GM12878 (cell line): Measurements from ENCODE around the gene TMEM214. TPM values are rescaled to one million over a fixed set of nuclear protein-coding genes. Genes with fewer than 3 reads are reported as not detected.
A peak's percentile ranks its signal among the peaks of the same experiment; 100 is the strongest.

Experiments used
- ATAC-seq: fragments of 200-7000 bp; cut with Tn5 transposase; 3 replicates; pipeline ENCODE4 v1.9.1; 2020; ENCODE audit warnings: mild to moderate bottlenecking, moderate library complexity
- BruUV-seq: library from RNA; stranded (reverse); fragments of 400-500 nt; replicated peaks from 2 replicates; lab custom pipeline; 2021; lab: Mats Ljungman, UMichigan
- CTCF ChIA-PET: fragments of 300-600 bp; sonication (Branson Sonifier 250); formaldehyde crosslinking; extraction: SDS; loops from one replicate; lab custom pipeline; 2021; ENCODE audit warnings: inconsistent platforms; lab: Yijun Ruan, JAX
- POLR2A ChIA-PET: fragments of 350-600 bp; formaldehyde crosslinking; extraction: SDS; loops from one replicate; lab custom pipeline; 2021; ENCODE audit warnings: inconsistent platforms; lab: Charles Lee
- RAD21 ChIA-PET: fragments of 300-600 bp; sonication (Branson Sonifier 250); formaldehyde crosslinking; loops from one replicate; lab custom pipeline; 2023; ENCODE audit warnings: antibody characterized with exemption; ENCODE audit not compliant: unreplicated experiment; lab: Charles Lee
- SMC1A ChIA-PET: fragments of 300-600 bp; sonication (Branson Sonifier 250); formaldehyde crosslinking; loops from one replicate; lab custom pipeline; 2023; ENCODE audit not compliant: unreplicated experiment, uncharacterized antibody; lab: Charles Lee
- DNase-seq: peaks from one replicate; pipeline ENCODE4 v3.0.0-alpha.2; 2011; ENCODE audit warnings: low read depth, low spot score
- FAIRE-seq: peaks from 3 replicates; lab custom pipeline; 2011; peaks lifted over from hg19 to GRCh38; lab: Jason Lieb, UNC
- H2AFZ ChIP-seq: 2 replicates; pipeline ENCODE4 v1.6.0; 2011; ENCODE audit warnings: low read depth, low read length, control low read depth; ENCODE audit not compliant: control insufficient read depth
- H3K27ac ChIP-seq: 2 replicates; pipeline ENCODE4 v1.5.1; 2011; ENCODE audit warnings: control low read depth; ENCODE audit not compliant: control insufficient read depth, insufficient read depth
- H3K27me3 ChIP-seq, 2 experiments: replicated peaks in 1 of 2; 2 replicates each; pipeline versions ENCODE4 v1.6.0 to v1.6.1; 2011; ENCODE audit warnings: low read length in 1 of 2; ENCODE audit not compliant: control insufficient read depth in 2 of 2, insufficient read depth in 2 of 2
- H3K36me3 ChIP-seq, 2 experiments: 2 replicates each; pipeline ENCODE4 v1.5.1; 2011; ENCODE audit warnings: low read length in 1 of 2; ENCODE audit not compliant: control insufficient read depth in 2 of 2, insufficient read depth in 2 of 2
- H3K4me1 ChIP-seq: 2 replicates; pipeline ENCODE4 v1.6.1; 2011; ENCODE audit warnings: mild to moderate bottlenecking, low read length, moderate library complexity, mixed read lengths; ENCODE audit not compliant: control insufficient read depth, insufficient read depth
- H3K4me2 ChIP-seq: 2 replicates; pipeline ENCODE4 v1.6.0; 2011; ENCODE audit warnings: control low read depth; ENCODE audit not compliant: control insufficient read depth, insufficient read depth
- H3K4me3 ChIP-seq: fragments of 200-600 bp; sonication (generic); 2 replicates; pipeline ENCODE4 v1.5.1; 2016
- H3K79me2 ChIP-seq: 2 replicates; pipeline ENCODE4 v1.6.0; 2011; ENCODE audit warnings: low read length; ENCODE audit not compliant: control insufficient read depth, insufficient read depth
- H3K9ac ChIP-seq: 2 replicates; pipeline ENCODE4 v1.8.0; 2011; ENCODE audit warnings: low read length, control low read depth, mixed read lengths; ENCODE audit not compliant: control insufficient read depth, insufficient read depth
- H3K9me3 ChIP-seq: replicated peaks from 3 replicates; pipeline ENCODE4 v1.5.1; 2011; ENCODE audit warnings: mild to moderate bottlenecking, low read length; ENCODE audit not compliant: control insufficient read depth, insufficient read depth
- H4K20me1 ChIP-seq: 2 replicates; pipeline ENCODE4 v1.6.0; 2011; ENCODE audit not compliant: control insufficient read depth, insufficient read depth
- ASH2L ChIP-seq: fragments of 300-600, 200-600 bp; sonication (generic); IDR thresholded peaks from 2 replicates; pipeline ENCODE4 v1.6.1; 2017; ENCODE audit warnings: low read depth, mild to moderate bottlenecking, borderline replicate concordance
- BMI1 ChIP-seq: fragments of 450-650 bp; IDR thresholded peaks from 2 replicates; pipeline ENCODE4 v1.6.1; 2016; ENCODE audit warnings: mild to moderate bottlenecking, moderate library complexity, borderline replicate concordance
- CEBPB ChIP-seq, 2 experiments: fragments of 150-350 bp in 1 of 2; IDR thresholded peaks; 2 replicates each; pipeline ENCODE4 v1.6.1; 2012 to 2014; ENCODE audit warnings: low read depth in 2 of 2, low read length in 2 of 2, borderline replicate concordance in 1 of 2, inconsistent platforms in 1 of 2
- CREB1 ChIP-seq: IDR thresholded peaks from 2 replicates; pipeline ENCODE4 v1.6.1; 2012; ENCODE audit warnings: low read depth, mild to moderate bottlenecking, inconsistent platforms
- DPF2 ChIP-seq: fragments of 450-650 bp; IDR thresholded peaks from 2 replicates; pipeline ENCODE4 v1.6.1; 2017; ENCODE audit warnings: mild to moderate bottlenecking
- EGR1 ChIP-seq, 2 experiments: IDR thresholded peaks; 1 replicate in 1 of 2; 2 replicates in 1 of 2; pipeline ENCODE4 v1.6.1; 2011 to 2012; ENCODE audit warnings: low read depth in 2 of 2, low read length in 2 of 2, borderline replicate concordance in 1 of 2, mild to moderate bottlenecking in 1 of 2, moderate library complexity in 1 of 2
- GABPA ChIP-seq: IDR thresholded peaks from 2 replicates; pipeline ENCODE4 v1.6.1; 2014; ENCODE audit warnings: antibody characterized with exemption, low read depth, mild to moderate bottlenecking, inconsistent platforms
- GATAD2B ChIP-seq: fragments of 450-650 bp; conservative IDR thresholded peaks from 2 replicates; pipeline ENCODE4 v1.6.1; 2017; ENCODE audit warnings: low read depth, mild to moderate bottlenecking, moderate library complexity
- IKZF1 ChIP-seq: fragments of 450-650 bp; conservative IDR thresholded peaks from 2 replicates; pipeline ENCODE4 v1.6.1; 2017; ENCODE audit warnings: antibody characterized with exemption, mild to moderate bottlenecking
- JUNB ChIP-seq: IDR thresholded peaks from 2 replicates; pipeline ENCODE4 v1.6.1; 2016; ENCODE audit warnings: antibody characterized with exemption, mild to moderate bottlenecking
- LARP7 ChIP-seq: fragments of 450-650 bp; IDR thresholded peaks from 2 replicates; pipeline ENCODE4 v1.6.1; 2017; ENCODE audit warnings: mild to moderate bottlenecking
- NR2F1 ChIP-seq: fragments of 450-650 bp; conservative IDR thresholded peaks from 2 replicates; pipeline ENCODE4 v1.6.1; 2017; ENCODE audit warnings: mild to moderate bottlenecking
- POLR2A ChIP-seq: IDR thresholded peaks from 2 replicates; pipeline ENCODE4 v1.6.1; 2011; ENCODE audit warnings: low read depth, mild to moderate bottlenecking, low read length
- POU2F2 ChIP-seq: IDR thresholded peaks from 3 replicates; pipeline ENCODE4 v1.6.1; 2011; ENCODE audit warnings: low read depth, mild to moderate bottlenecking, low read length, borderline replicate concordance
- RCOR1 ChIP-seq: conservative IDR thresholded peaks from 2 replicates; pipeline ENCODE4 v1.6.1; 2012; ENCODE audit warnings: low read depth, low read length, improper control_type of control experiment
- SMC3 ChIP-seq: IDR thresholded peaks from 2 replicates; pipeline ENCODE4 v1.6.1; 2011; ENCODE audit warnings: low read length, improper control_type of control experiment, borderline replicate concordance
- USF1 ChIP-seq: IDR thresholded peaks from 2 replicates; pipeline ENCODE4 v1.6.1; 2011; ENCODE audit warnings: borderline replicate concordance, low read depth, mild to moderate bottlenecking, moderate library complexity, mixed read lengths, low read length; ENCODE audit not compliant: insufficient read depth; ENCODE audit errors: extremely low read length
- ZNF384 ChIP-seq: IDR thresholded peaks from 2 replicates; pipeline ENCODE4 v1.6.1; 2012; ENCODE audit warnings: low read depth, mild to moderate bottlenecking, low read length, improper control_type of control experiment, borderline replicate concordance
- WGBS: methylation state at CpG from one replicate; pipeline ENCODE4 v1.1.6; 2016; ENCODE audit warnings: low lambda C conversion rate; ENCODE audit not compliant: insufficient replicate concordance, insufficient coverage; ENCODE audit errors: missing lambda C conversion rate; 5-methylcytosine and 5-hydroxymethylcytosine counted together
- in situ Hi-C: fragments of 300-500 bp; cut with MboI; formaldehyde crosslinking; loops from 9 replicates; pipeline ENCODE4 v1.14.3; 2018; ENCODE audit warnings: mixed read lengths
- intact Hi-C: fragments of 100-400 bp; cut with micrococcal nuclease; formaldehyde crosslinking; loops from one replicate; pipeline ENCODE4 v1.14.2; 2022; ENCODE audit not compliant: unreplicated experiment
- polyA plus RNA-seq, 11 experiments: library from polyadenylated mRNA; depleted of rRNA in 4 of 11; unstranded in 6 of 11; stranded (reverse) in 5 of 11; fragments of >200 nt; fragmentation: Nextera tagmentation in 4 of 11; fragmentation: Illumina TruSeq in 1 of 11; extraction: Ambion mirVana in 4 of 11; extraction: Trizol in 1 of 11; gene quantifications; 1 replicate in 1 of 11; 2 replicates in 10 of 11; pipeline versions ENCODE4 v1.2.1 to v1.2.3, GENCODE V29; 2011 to 2016; ENCODE audit warnings: inconsistent platforms in 2 of 11, missing spikeins in 2 of 11, low read depth in 1 of 11
- total RNA-seq, 4 experiments: library from RNA; depleted of rRNA in 3 of 4; stranded (reverse); fragments of >200 nt in 3 of 4; fragmentation: Illumina TruSeq in 1 of 4; extraction: Trizol in 1 of 4; gene quantifications; 2 replicates each; pipeline versions ENCODE4 v1.2.1 to v1.2.3, GENCODE V29; 2013 to 2021
- TF ChIP-seq, protein P1 (sequence below): IDR thresholded peaks from 2 replicates; pipeline ENCODE4 v1.6.1; 2012; ENCODE audit warnings: low read length, inconsistent platforms
- TF ChIP-seq, protein P2 (sequence below): IDR thresholded peaks from 2 replicates; pipeline ENCODE4 v1.6.1; 2012; ENCODE audit warnings: low read depth, low read length, improper control_type of control experiment

The TMEM214 gene
- total and polyA plus RNA-seq, 10 of the 15 experiments (the other 5 are each of a cell fraction or from before 2014, with no cell fraction given) = 10.4 to 79.2 (median 45.0) TPM

DNA sequence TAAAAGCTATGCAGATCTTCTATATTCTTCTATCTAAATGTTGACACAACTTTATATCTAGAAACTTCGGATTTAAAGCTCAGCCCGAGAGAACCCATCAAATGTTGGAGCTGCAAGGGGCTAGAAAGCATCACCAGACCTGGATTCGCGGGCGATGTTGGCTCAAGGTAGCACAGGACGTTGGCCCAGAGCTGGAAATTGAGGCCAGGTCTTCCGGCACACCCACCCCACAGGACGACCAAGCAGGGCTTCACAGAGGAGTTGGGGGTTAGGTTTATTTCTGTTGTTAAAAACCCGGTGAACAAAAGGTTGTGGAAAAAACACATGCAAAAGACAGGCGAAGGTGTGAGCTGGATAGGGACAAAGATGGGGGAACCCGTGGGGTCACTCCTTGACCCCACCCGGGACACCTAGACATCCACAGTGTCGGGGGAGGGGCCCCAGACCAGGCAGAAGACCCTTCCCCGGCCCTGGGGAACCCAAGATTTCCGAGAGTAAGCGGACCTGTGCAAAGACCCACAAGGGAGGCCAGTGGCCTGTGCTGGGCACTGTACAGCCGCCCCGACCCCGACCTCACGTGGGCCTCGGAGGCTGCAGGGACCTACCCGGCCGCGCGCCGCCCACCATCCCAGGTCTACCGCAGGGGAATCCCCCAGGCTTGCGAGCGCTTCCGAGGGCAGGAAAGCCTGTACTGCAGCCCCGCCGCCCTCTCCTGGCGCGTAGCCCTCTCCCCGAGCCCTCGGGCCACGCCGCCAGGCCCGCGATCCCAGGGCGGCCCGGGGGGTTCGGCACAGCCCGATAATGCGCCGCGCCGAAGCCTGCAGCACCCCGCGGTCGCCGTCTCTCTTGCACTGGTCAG lies 16.9 kb downstream of the TMEM214 start:
- Histone ChIP-seq H4K20me1 (no peaks in the 10 kb centered on the region), H3K9ac (peak overlapping the region; percentile 87), H3K9me3 (no peaks in the 10 kb centered on the region), H3K4me1 (peaks cover 9% of the 10 kb centered on the region), H3K4me3 (peak overlapping the region; percentile 99), H3K27ac (peak overlapping the region; percentile 81), H2AFZ (peak overlapping the region; percentile 89), H3K36me3 (peaks cover 0 to 5% of the 10 kb centered on the region in 2 experiments; a peak in 1 of 4 replicates), H3K27me3 (no peaks in the 10 kb centered on the region), H3K4me2 (peak overlapping the region; percentile 89), H3K79me2 (0 out of 2 replicates have a peak, but pooled peaks cover 1% of the 10 kb centered on the region)
- ChIA-PET SMC1A (interaction anchor here (0.6 to 3.1 kb wide), 10 partner anchors 8 to 320 kb away, joined by 3 to 33 read pairs (median 8); partner anchors contain the start of genes EIF2B4, KHK, OST4 and TMEM214), POLR2A (interaction anchor here (0.6 to 8.9 kb wide), 8 partner anchors 9 to 36 kb away, joined by 3 to 139 read pairs (median 21); partner anchors contain the start of genes KHK and OST4), CTCF (interaction anchor here (0.5 to 3.5 kb wide), 12 partner anchors 10 to 161 kb away, joined by 3 to 28 read pairs (median 8); partner anchors contain the start of genes KHK, OST4 and TMEM214), RAD21 (interaction anchor here (0.7 to 3.4 kb wide), 12 partner anchors 9 to 163 kb away, joined by 3 to 31 read pairs (median 6); partner anchors contain the start of genes KHK, OST4 and SLC5A6)
- 14% methylated on average over 51 of the region's 52 CpGs for WGBS
- DNase-seq = no peak
- no peak for FAIRE-seq
- in situ Hi-C loops = no loop called here
- intact Hi-C loops = loop anchor here (1.0 to 5.0 kb wide), 4 partner anchors 17 to 262 kb away; partner anchors contain the start of genes CENPA, KHK, OST4 and TMEM214
- BruUV-seq = no TSS peak
- ATAC-seq = peak; percentile 62
- TF ChIP-seq USF1 (peak; percentile 53), NR2F1 (peak; percentile 93), GABPA (no peak), ZNF384 (no peak), IKZF1 (peak; percentile 76), BMI1 (no peak), RCOR1 (no peak), POLR2A (peak; percentile 68), CREB1 (peak; percentile 25; the same call in 1 of the 2 replicates), EGR1 (IDR thresholded peaks at IDR 0.05; ENCODE audit: borderline replicate concordance in 1 of 2, low read depth in 2 of 2, low read length in 2 of 2) (peak in 1 of 2 experiments; percentile 68; a peak in 2 of 3 replicates), POU2F2 (peak; percentile 41; the same call in 2 of the 3 replicates), JUNB (no peak), ASH2L (no peak), LARP7 (peak; percentile 40), DPF2 (peak; percentile 78; the same call in 1 of the 2 replicates), CEBPB (IDR thresholded peaks at IDR 0.05; ENCODE audit: borderline replicate concordance in 1 of 2, low read depth in 2 of 2, low read length in 2 of 2) (no peak), SMC3 (0 out of 2 replicates have a peak, but pooled peaks have one; percentile 13), GATAD2B (peak; percentile 65; the same call in 1 of the 2 replicates)
- TF ChIP-seq, protein P1, sequence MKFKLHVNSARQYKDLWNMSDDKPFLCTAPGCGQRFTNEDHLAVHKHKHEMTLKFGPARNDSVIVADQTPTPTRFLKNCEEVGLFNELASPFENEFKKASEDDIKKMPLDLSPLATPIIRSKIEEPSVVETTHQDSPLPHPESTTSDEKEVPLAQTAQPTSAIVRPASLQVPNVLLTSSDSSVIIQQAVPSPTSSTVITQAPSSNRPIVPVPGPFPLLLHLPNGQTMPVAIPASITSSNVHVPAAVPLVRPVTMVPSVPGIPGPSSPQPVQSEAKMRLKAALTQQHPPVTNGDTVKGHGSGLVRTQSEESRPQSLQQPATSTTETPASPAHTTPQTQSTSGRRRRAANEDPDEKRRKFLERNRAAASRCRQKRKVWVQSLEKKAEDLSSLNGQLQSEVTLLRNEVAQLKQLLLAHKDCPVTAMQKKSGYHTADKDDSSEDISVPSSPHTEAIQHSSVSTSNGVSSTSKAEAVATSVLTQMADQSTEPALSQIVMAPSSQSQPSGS = no peak
- TF ChIP-seq, protein P2, sequence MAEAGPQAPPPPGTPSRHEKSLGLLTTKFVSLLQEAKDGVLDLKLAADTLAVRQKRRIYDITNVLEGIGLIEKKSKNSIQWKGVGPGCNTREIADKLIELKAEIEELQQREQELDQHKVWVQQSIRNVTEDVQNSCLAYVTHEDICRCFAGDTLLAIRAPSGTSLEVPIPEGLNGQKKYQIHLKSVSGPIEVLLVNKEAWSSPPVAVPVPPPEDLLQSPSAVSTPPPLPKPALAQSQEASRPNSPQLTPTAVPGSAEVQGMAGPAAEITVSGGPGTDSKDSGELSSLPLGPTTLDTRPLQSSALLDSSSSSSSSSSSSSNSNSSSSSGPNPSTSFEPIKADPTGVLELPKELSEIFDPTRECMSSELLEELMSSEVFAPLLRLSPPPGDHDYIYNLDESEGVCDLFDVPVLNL = no peak
